Natural killer cell (primary cell): ENCODE results near the gene PPP2R3C. TPM values are rescaled to one million over a fixed set of nuclear protein-coding genes. Genes with fewer than 3 reads are reported as not detected.

Experiments
- ATAC-seq, 3 donors: fragments of 150-1000 bp in 2 of 3; fragments of 200-7000 bp in 1 of 3; cut with Tn5 transposase; 1 replicate in 1 of 3; 2 replicates in 2 of 3; pipeline ENCODE4 v1.10.0; 2021; ENCODE audit warnings: mild to moderate bottlenecking in 2 of 3, moderate library complexity in 2 of 3
- DNase-seq, 2 donors: peaks; one replicate each; pipeline versions ENCODE4 v3.0.0 to v3.0.0-alpha.2; 2013 to 2021; ENCODE audit warnings: mixed read lengths in 1 of 2
- H3K27ac ChIP-seq: one replicate; pipeline ENCODE4 v1.5.1; 2013; ENCODE audit warnings: mild to moderate bottlenecking, low read length
- H3K27me3 ChIP-seq: one replicate; pipeline ENCODE4 v1.6.1; 2013; ENCODE audit warnings: low read length; ENCODE audit not compliant: control insufficient read depth, insufficient read depth
- H3K36me3 ChIP-seq: one replicate; pipeline ENCODE4 v1.6.1; 2013; ENCODE audit warnings: low read length; ENCODE audit not compliant: control insufficient read depth, insufficient read depth
- H3K4me1 ChIP-seq: one replicate; pipeline ENCODE4 v1.6.1; 2013; ENCODE audit warnings: low read length; ENCODE audit not compliant: control insufficient read depth, insufficient read depth
- H3K4me3 ChIP-seq: one replicate; pipeline ENCODE4 v1.5.1; 2013; ENCODE audit warnings: low read length
- H3K9me3 ChIP-seq: one replicate; pipeline ENCODE4 v1.6.1; 2013; ENCODE audit warnings: low read length; ENCODE audit not compliant: control insufficient read depth, insufficient read depth
- H3K27ac Mint-ChIP-seq, 2 donors: one replicate each; pipeline ENCODE4 v1.8.0; 2022; ENCODE audit warnings: mild to moderate bottlenecking in 2 of 2, mixed read lengths in 2 of 2, moderate library complexity in 1 of 2
- H3K27me3 Mint-ChIP-seq, 2 donors: one replicate each; pipeline ENCODE4 v1.8.0; 2022; ENCODE audit warnings: low read depth in 2 of 2, mixed read lengths in 2 of 2
- H3K36me3 Mint-ChIP-seq: one replicate; pipeline ENCODE4 v1.8.0; 2022; ENCODE audit warnings: mixed read lengths
- H3K4me1 Mint-ChIP-seq, 2 donors: one replicate each; pipeline ENCODE4 v1.8.0; 2022; ENCODE audit warnings: mixed read lengths in 2 of 2
- H3K4me3 Mint-ChIP-seq: one replicate; pipeline ENCODE4 v1.8.0; 2022; ENCODE audit warnings: mild to moderate bottlenecking, moderate library complexity, mixed read lengths
- H3K9me3 Mint-ChIP-seq, 2 donors: one replicate each; pipeline ENCODE4 v1.8.0; 2022; ENCODE audit warnings: mixed read lengths in 2 of 2
- WGBS: methylation state at CpG from one replicate; pipeline ENCODE4 v1.1.7; 2013; ENCODE audit warnings: missing lambda C conversion rate; ENCODE audit not compliant: insufficient coverage; 5-methylcytosine and 5-hydroxymethylcytosine counted together
- intact Hi-C: fragments of 100-400 bp; cut with micrococcal nuclease; formaldehyde crosslinking; loops from one replicate; pipeline ENCODE4 v1.14.2; 2022
- total RNA-seq, 4 donors: library from RNA; stranded (reverse); fragments of 120-200 nt in 1 of 4; gene quantifications; one replicate each; pipeline versions ENCODE4 v1.2.3 to v1.2.4, GENCODE V29; 2013 to 2022
- TF ChIP-seq, protein P1 (sequence below): fragments of 200-600 bp; IDR thresholded peaks from one replicate; pipeline ENCODE4 v1.8.0; 2022; ENCODE audit warnings: antibody characterized with exemption

The PPP2R3C gene
- total RNA-seq, 3 donors from 2014 or later (not counting 1 experiment from before 2014, with no cell fraction given): 41.5 to 49.7 (median 48.3) TPM

DNA sequence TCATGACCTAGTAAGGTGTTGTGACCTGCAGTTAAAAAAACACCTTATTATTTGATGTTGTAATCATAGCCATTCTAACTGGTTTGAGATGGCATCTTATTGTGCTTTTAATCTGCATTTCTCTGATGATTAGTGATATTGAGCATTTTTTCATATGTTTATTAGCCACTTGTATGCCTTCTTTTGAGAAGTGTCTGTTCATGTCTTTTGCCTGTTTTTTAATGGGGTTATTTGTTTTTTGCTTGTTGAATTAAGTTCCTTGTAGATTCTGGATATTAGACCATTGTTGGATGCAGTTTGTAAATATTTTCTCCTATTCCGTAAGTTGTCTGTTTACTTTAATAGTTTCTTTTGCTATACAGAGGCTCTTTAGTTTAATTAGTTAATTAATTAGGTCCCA lies 41.6 kb upstream of the PPP2R3C start:
- no peak overlapping the region for H3K4me3 Mint-ChIP-seq
- peaks cover 6% of the 10 kb centered on the region for H3K36me3 Mint-ChIP-seq
- H3K27me3 Mint-ChIP-seq: no peaks in the 10 kb centered on the region
- WGBS: no CpG with 5 or more reads among the region's 1 CpG
- no peak overlapping the region for H3K27ac ChIP-seq
- H3K9me3 ChIP-seq: no peaks in the 10 kb centered on the region
- H3K9me3 Mint-ChIP-seq: no peaks in the 10 kb centered on the region
- H3K36me3 ChIP-seq: peaks cover 7% of the 10 kb centered on the region
- DNase-seq (no peak), ATAC-seq (no peak)
- H3K4me3 ChIP-seq: no peak overlapping the region
- H3K4me1 Mint-ChIP-seq: peaks cover 16 to 26% of the 10 kb centered on the region in 2 donors
- TF ChIP-seq, protein P1, sequence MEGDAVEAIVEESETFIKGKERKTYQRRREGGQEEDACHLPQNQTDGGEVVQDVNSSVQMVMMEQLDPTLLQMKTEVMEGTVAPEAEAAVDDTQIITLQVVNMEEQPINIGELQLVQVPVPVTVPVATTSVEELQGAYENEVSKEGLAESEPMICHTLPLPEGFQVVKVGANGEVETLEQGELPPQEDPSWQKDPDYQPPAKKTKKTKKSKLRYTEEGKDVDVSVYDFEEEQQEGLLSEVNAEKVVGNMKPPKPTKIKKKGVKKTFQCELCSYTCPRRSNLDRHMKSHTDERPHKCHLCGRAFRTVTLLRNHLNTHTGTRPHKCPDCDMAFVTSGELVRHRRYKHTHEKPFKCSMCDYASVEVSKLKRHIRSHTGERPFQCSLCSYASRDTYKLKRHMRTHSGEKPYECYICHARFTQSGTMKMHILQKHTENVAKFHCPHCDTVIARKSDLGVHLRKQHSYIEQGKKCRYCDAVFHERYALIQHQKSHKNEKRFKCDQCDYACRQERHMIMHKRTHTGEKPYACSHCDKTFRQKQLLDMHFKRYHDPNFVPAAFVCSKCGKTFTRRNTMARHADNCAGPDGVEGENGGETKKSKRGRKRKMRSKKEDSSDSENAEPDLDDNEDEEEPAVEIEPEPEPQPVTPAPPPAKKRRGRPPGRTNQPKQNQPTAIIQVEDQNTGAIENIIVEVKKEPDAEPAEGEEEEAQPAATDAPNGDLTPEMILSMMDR: no peak
- no peaks in the 10 kb centered on the region for H3K4me1 ChIP-seq
- H3K27ac Mint-ChIP-seq: no peak overlapping the region
- intact Hi-C loops: no loop called here
- no peaks in the 10 kb centered on the region for H3K27me3 ChIP-seq

DNA sequence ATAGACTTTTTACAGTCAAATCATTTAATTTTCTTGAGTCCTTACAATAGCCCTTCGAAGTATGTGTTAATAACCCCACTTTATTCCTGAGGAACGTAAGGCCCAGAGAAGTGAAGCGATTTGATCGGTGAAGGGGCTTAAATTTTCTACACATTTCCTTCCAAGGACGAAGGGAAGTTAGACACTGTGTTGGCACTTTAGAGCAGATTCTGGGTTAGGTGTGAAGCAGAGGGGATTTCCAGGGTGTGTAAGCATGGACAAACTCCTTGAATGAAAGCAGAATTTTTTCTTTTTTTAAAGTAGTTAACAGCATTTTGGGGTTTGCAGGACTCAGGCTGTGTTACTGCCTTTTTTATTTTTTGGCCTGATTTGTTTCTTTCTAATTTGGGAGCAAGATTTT lies 39.4 kb upstream of the PPP2R3C start:
- Histone ChIP-seq H3K4me3 (no peak overlapping the region), H3K9me3 (no peaks in the 10 kb centered on the region), H3K36me3 (peaks cover 5% of the 10 kb centered on the region), H3K27ac (no peak overlapping the region), H3K4me1 (peaks cover 4% of the 10 kb centered on the region), H3K27me3 (no peaks in the 10 kb centered on the region)
- DNase-seq (peak in 1 of 2 donors; percentile 75), ATAC-seq (peak; percentile 79 to 97 (median 94))
- H3K27ac Mint-ChIP-seq: peak overlapping the region; percentile 43 to 77
- no peaks in the 10 kb centered on the region for H3K9me3 Mint-ChIP-seq
- intact Hi-C loops: loop anchor here (2.0 kb wide), 1 partner anchor 44 kb away; no protein-coding TSS in a partner anchor
- TF ChIP-seq, protein P1: no peak
- H3K36me3 Mint-ChIP-seq: peaks cover 4% of the 10 kb centered on the region
- H3K27me3 Mint-ChIP-seq: no peaks in the 10 kb centered on the region
- peaks cover 20 to 30% of the 10 kb centered on the region in 2 donors for H3K4me1 Mint-ChIP-seq
- H3K4me3 Mint-ChIP-seq: peak overlapping the region; percentile 49
- 33% methylated on average over 5 of the region's 5 CpGs for WGBS

DNA sequence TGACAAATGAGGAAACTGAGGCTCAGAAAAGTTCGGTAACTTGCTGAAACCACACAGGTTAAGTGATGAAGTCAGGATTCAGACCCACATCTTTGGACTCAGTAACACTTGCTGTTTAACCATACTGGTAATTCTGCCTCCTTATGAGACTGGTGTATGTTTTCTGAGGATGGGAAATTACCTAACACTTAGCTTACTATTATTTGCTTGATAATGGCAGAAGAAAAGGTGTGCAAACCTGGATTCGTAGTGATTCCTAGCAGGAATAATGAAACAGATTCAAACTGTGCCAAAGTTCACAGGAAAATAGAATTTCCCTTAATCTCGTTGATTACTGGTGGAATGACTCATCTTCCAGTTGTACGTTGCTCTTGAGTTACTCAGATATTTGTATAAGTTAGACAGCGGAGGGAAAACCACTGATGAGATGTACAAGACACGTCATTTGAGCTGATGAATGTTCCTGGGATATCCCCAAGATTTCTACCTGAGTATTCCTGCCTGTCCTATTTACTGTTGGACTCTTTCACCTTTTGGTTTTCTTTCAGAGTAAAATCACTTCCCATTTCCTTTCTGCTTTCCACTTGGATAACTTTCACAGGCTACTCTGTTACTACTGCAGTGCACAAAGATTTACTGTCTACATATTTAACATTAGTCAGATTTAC lies 38.1 kb upstream of the PPP2R3C start:
- Histone ChIP-seq H3K9me3 (no peaks in the 10 kb centered on the region), H3K27ac (no peak overlapping the region), H3K4me1 (peaks cover 4% of the 10 kb centered on the region), H3K27me3 (no peaks in the 10 kb centered on the region), H3K4me3 (no peak overlapping the region), H3K36me3 (peaks cover 5% of the 10 kb centered on the region)
- H3K27ac Mint-ChIP-seq: peak overlapping the region; percentile 43 to 77
- DNase-seq (peak in 1 of 2 donors; percentile 35), ATAC-seq (no peak)
- 74% methylated on average over 6 of the region's 6 CpGs for WGBS
- peaks cover 27 to 33% of the 10 kb centered on the region in 2 donors for H3K4me1 Mint-ChIP-seq
- intact Hi-C loops: loop anchor here (2.0 kb wide), 1 partner anchor 45 kb away; no protein-coding TSS in a partner anchor
- no peak overlapping the region for H3K4me3 Mint-ChIP-seq
- H3K9me3 Mint-ChIP-seq: no peaks in the 10 kb centered on the region
- H3K27me3 Mint-ChIP-seq: no peaks in the 10 kb centered on the region
- TF ChIP-seq, protein P1: no peak
- H3K36me3 Mint-ChIP-seq: no peaks in the 10 kb centered on the region
